ENCODE data around the gene SLC66A2.

Gene SLC66A2

GRCh38 chr18:79944746-79945117 lies 6.7 kb downstream of the SLC66A2 start:
- no peak overlapping the region for H3K9ac ChIP-seq (ENCODE audit: low read length)
- H3K27me3 ChIP-seq (ENCODE audit: low read length): no peaks in the 10 kb centered on the region
- no peaks in the 10 kb centered on the region for H4K20me1 ChIP-seq (ENCODE audit: low read depth, low read length)
- 0 out of 2 replicates have a peak, but pooled peaks cover 3% of the 10 kb centered on the region for H3F3A ChIP-seq (ENCODE audit: insufficient read depth)
- TF ChIP-seq CTCF (IDR thresholded peaks at IDR 0.05; ENCODE audit: insufficient read depth, low read length, poor library complexity, severe bottlenecking): no peak
- TF ChIP-seq EZH2phosphoT487 (conservative IDR thresholded peaks at IDR 0.05; ENCODE audit: low read length): no peak
- H3K27ac ChIP-seq (ENCODE audit: low read depth, low read length): no peak overlapping the region
- no peak overlapping the region for H3K4me2 ChIP-seq (ENCODE audit: low read depth, low read length, poor library complexity, severe bottlenecking)
- H3K4me3 ChIP-seq (ENCODE audit: insufficient read depth, low read length, poor library complexity, severe bottlenecking): no peak overlapping the region
- no peaks in the 10 kb centered on the region for H3K36me3 ChIP-seq (ENCODE audit: low read length)
- H3K9me2 ChIP-seq (replicated peaks; ENCODE audit: insufficient read depth, low read length): no peaks in the 10 kb centered on the region
- H2AFZ ChIP-seq (ENCODE audit: low read depth, low read length, severe bottlenecking): no peak overlapping the region
- no peaks in the 10 kb centered on the region for H3K9me3 ChIP-seq (ENCODE audit: insufficient read depth, low read length)
- H3K79me2 ChIP-seq (ENCODE audit: insufficient read depth, low read length): peaks cover 11% of the 10 kb centered on the region; the same call in 1 of the 2 replicates

GRCh38 chr18:79944126-79944731 lies 7.2 kb downstream of the SLC66A2 start:
- Histone ChIP-seq H3K27ac (ENCODE audit: low read depth, low read length) (no peak overlapping the region), H4K20me1 (ENCODE audit: low read depth, low read length) (no peaks in the 10 kb centered on the region), H3K4me3 (ENCODE audit: insufficient read depth, low read length, poor library complexity, severe bottlenecking) (no peak overlapping the region), H3F3A (ENCODE audit: insufficient read depth) (no peaks in the 10 kb centered on the region), H3K9ac (ENCODE audit: low read length) (no peak overlapping the region), H3K9me2 (replicated peaks; ENCODE audit: insufficient read depth, low read length) (no peaks in the 10 kb centered on the region), H3K36me3 (ENCODE audit: low read length) (no peaks in the 10 kb centered on the region), H2AFZ (ENCODE audit: low read depth, low read length, severe bottlenecking) (no peak overlapping the region), H3K9me3 (ENCODE audit: insufficient read depth, low read length) (no peaks in the 10 kb centered on the region), H3K4me2 (ENCODE audit: low read depth, low read length, poor library complexity, severe bottlenecking) (no peak overlapping the region), H3K79me2 (ENCODE audit: insufficient read depth, low read length) (peaks cover 11% of the 10 kb centered on the region; the same call in 1 of the 2 replicates), H3K27me3 (ENCODE audit: low read length) (no peaks in the 10 kb centered on the region)
- TF ChIP-seq CTCF (IDR thresholded peaks at IDR 0.05; ENCODE audit: insufficient read depth, low read length, poor library complexity, severe bottlenecking) (no peak), EZH2phosphoT487 (conservative IDR thresholded peaks at IDR 0.05; ENCODE audit: low read length) (no peak)

GRCh38 chr18:79943608-79944125 lies 7.8 kb downstream of the SLC66A2 start:
- Histone ChIP-seq H4K20me1 (ENCODE audit: low read depth, low read length) (no peaks in the 10 kb centered on the region), H3K27ac (ENCODE audit: low read depth, low read length) (no peak overlapping the region)
- TF ChIP-seq CTCF (IDR thresholded peaks at IDR 0.05; ENCODE audit: insufficient read depth, low read length, poor library complexity, severe bottlenecking) (no peak), EZH2phosphoT487 (conservative IDR thresholded peaks at IDR 0.05; ENCODE audit: low read length) (no peak)

More at GRCh38 chr18:79943608-79944125, 7.8 kb downstream of the SLC66A2 start:
- Histone ChIP-seq H3K9ac (ENCODE audit: low read length) (no peak overlapping the region), H3K9me3 (ENCODE audit: insufficient read depth, low read length) (no peaks in the 10 kb centered on the region), H2AFZ (ENCODE audit: low read depth, low read length, severe bottlenecking) (no peak overlapping the region), H3K27me3 (ENCODE audit: low read length) (no peaks in the 10 kb centered on the region), H3K4me3 (ENCODE audit: insufficient read depth, low read length, poor library complexity, severe bottlenecking) (no peak overlapping the region), H3K9me2 (replicated peaks; ENCODE audit: insufficient read depth, low read length) (no peaks in the 10 kb centered on the region), H3K4me2 (ENCODE audit: low read depth, low read length, poor library complexity, severe bottlenecking) (no peak overlapping the region), H3K36me3 (ENCODE audit: low read length) (no peaks in the 10 kb centered on the region), H3F3A (ENCODE audit: insufficient read depth) (no peaks in the 10 kb centered on the region), H3K79me2 (ENCODE audit: insufficient read depth, low read length) (peaks cover 11% of the 10 kb centered on the region; the same call in 1 of the 2 replicates)

All from SU-DHL-6 (cell line).